Trophoblast cell (in vitro differentiated cells and primary cell): ENCODE measurements around the gene ASIC1.

Experiments used
- DNase-seq, 2 donors: peaks; one replicate each; pipeline ENCODE4 v3.0.0-alpha.2; 2016
- H2AFZ ChIP-seq: 2 replicates; pipeline ENCODE4 v1.6.1; 2013; ENCODE audit warnings: low read length, moderate library complexity, mild to moderate bottlenecking; ENCODE audit not compliant: insufficient read depth, poor library complexity
- H2AK5ac ChIP-seq: 2 replicates; pipeline ENCODE4 v1.6.1; 2013; ENCODE audit warnings: mild to moderate bottlenecking, low read length
- H2BK120ac ChIP-seq: 2 replicates; pipeline ENCODE4 v1.6.1; 2013; ENCODE audit warnings: low read length, mild to moderate bottlenecking, moderate library complexity; ENCODE audit not compliant: insufficient read depth, poor library complexity
- H2BK12ac ChIP-seq: 2 replicates; pipeline ENCODE4 v1.6.1; 2013; ENCODE audit warnings: mild to moderate bottlenecking, low read length, moderate library complexity
- H2BK5ac ChIP-seq: 2 replicates; pipeline ENCODE4 v1.6.1; 2013; ENCODE audit warnings: low read length, low read depth, moderate library complexity, mild to moderate bottlenecking; ENCODE audit not compliant: poor library complexity
- H3K14ac ChIP-seq: 2 replicates; pipeline ENCODE4 v1.6.1; 2013; ENCODE audit warnings: mild to moderate bottlenecking, low read length
- H3K18ac ChIP-seq: 2 replicates; pipeline ENCODE4 v1.6.1; 2013; ENCODE audit warnings: mild to moderate bottlenecking, low read length
- H3K23ac ChIP-seq: 2 replicates; pipeline ENCODE4 v1.6.1; 2013; ENCODE audit warnings: low read length
- H3K27ac ChIP-seq: 2 replicates; pipeline ENCODE4 v1.5.1; 2013; ENCODE audit warnings: low read depth, mild to moderate bottlenecking, inconsistent platforms, low read length, moderate library complexity
- H3K27me3 ChIP-seq: 2 replicates; pipeline ENCODE4 v1.6.1; 2013; ENCODE audit warnings: inconsistent platforms, mild to moderate bottlenecking, low read length, moderate library complexity; ENCODE audit not compliant: insufficient read depth
- H3K36me3 ChIP-seq, 2 experiments: 1 replicate in 1 of 2; 2 replicates in 1 of 2; pipeline ENCODE4 v1.6.1; 2013; ENCODE audit warnings: low read length in 2 of 2, mild to moderate bottlenecking in 2 of 2, moderate library complexity in 1 of 2; ENCODE audit not compliant: insufficient read depth in 2 of 2, control insufficient read depth in 1 of 2
- H3K4ac ChIP-seq: 2 replicates; pipeline ENCODE4 v1.6.1; 2013; ENCODE audit warnings: low read depth, mild to moderate bottlenecking, low read length, moderate library complexity
- H3K4me1 ChIP-seq, 2 experiments: 1 replicate in 1 of 2; 2 replicates in 1 of 2; pipeline ENCODE4 v1.6.1; 2013; ENCODE audit warnings: low read length in 2 of 2, mild to moderate bottlenecking in 2 of 2, moderate library complexity in 1 of 2; ENCODE audit not compliant: insufficient read depth in 2 of 2, control insufficient read depth in 1 of 2
- H3K4me2 ChIP-seq: 2 replicates; pipeline ENCODE4 v1.6.1; 2013; ENCODE audit warnings: inconsistent platforms, mild to moderate bottlenecking, low read length, moderate library complexity
- H3K4me3 ChIP-seq: 2 replicates; pipeline ENCODE4 v1.5.1; 2013; ENCODE audit warnings: mild to moderate bottlenecking, low read depth, low read length, inconsistent platforms
- H3K79me1 ChIP-seq: one replicate; pipeline ENCODE4 v1.6.1; 2013; ENCODE audit warnings: low read length
- H3K79me2 ChIP-seq: 2 replicates; pipeline ENCODE4 v1.6.1; 2013; ENCODE audit warnings: low read length, mild to moderate bottlenecking; ENCODE audit not compliant: control insufficient read depth, insufficient read depth, poor library complexity
- H3K9ac ChIP-seq: 2 replicates; pipeline ENCODE4 v1.6.1; 2013; ENCODE audit warnings: mild to moderate bottlenecking, low read length
- H3K9me3 ChIP-seq: 2 replicates; pipeline ENCODE4 v1.6.1; 2013; ENCODE audit warnings: low read depth, mild to moderate bottlenecking, control low read depth, inconsistent platforms, low read length; ENCODE audit not compliant: insufficient read depth
- H4K12ac ChIP-seq: 2 replicates; pipeline ENCODE4 v1.6.1; 2013; ENCODE audit warnings: low read depth, mild to moderate bottlenecking, low read length, moderate library complexity
- H4K8ac ChIP-seq: 2 replicates; pipeline ENCODE4 v1.6.1; 2013; ENCODE audit warnings: low read depth, mild to moderate bottlenecking, low read length, moderate library complexity
- H4K91ac ChIP-seq: one replicate; pipeline ENCODE4 v1.6.1; 2013; ENCODE audit warnings: low read depth, mild to moderate bottlenecking, low read length, moderate library complexity
- WGBS: extraction: QIAGEN DNeasy Blood & Tissue Kit; methylation state at CpG from one replicate; pipeline ENCODE4 v1.1.7; 2013; ENCODE audit warnings: missing lambda C conversion rate; ENCODE audit not compliant: insufficient read length, insufficient coverage; ENCODE audit errors: extremely low coverage; 5-methylcytosine and 5-hydroxymethylcytosine counted together

ASIC1 gene

DNA sequence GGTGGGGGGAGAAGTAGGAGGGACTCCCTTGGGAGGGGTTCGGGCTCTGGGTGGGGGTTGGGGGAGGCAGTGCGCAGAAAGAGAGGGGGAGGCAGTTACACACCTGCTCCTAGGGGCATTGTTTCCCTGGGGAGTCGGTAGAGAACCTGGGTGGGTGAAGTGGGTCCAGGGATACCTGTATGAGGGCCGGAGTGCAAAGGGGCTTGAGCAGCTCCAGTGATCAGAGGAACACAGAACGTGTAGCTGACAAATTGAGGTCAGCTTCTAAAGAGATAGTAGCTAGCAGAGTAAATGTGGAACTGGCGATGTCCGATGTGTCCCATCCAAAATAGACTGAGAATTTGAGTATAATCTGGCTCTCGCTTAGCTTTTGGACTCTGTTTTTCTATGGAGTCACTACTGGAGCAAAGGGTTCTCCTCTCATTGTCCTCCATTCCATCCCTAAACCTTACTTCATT lies 28.2 kb downstream of the ASIC1 start:
- peak in 1 of 2 donors; percentile 5 for DNase-seq
- Histone ChIP-seq H4K8ac (peak overlapping the region; percentile 36), H3K18ac (no peak overlapping the region), H3K36me3 (peaks cover 14 to 34% of the 10 kb centered on the region in 2 experiments), H3K4ac (peak overlapping the region; percentile 57), H3K14ac (no peak overlapping the region), H4K91ac (no peak overlapping the region), H3K27ac (peak overlapping the region; percentile 14), H2AFZ (no peak overlapping the region), H2BK12ac (no peak overlapping the region), H2AK5ac (no peak overlapping the region), H3K9me3 (peaks cover 2% of the 10 kb centered on the region), H3K4me3 (peak overlapping the region; percentile 85), H3K4me2 (peak overlapping the region; percentile 80), H3K4me1 (peaks cover 2 to 6% of the 10 kb centered on the region in 2 experiments), H2BK5ac (no peak overlapping the region), H3K23ac (no peak overlapping the region), H3K9ac (peak overlapping the region; percentile 85), H3K27me3 (no peaks in the 10 kb centered on the region), H4K12ac (peak overlapping the region; percentile 72), H3K79me2 (no peaks in the 10 kb centered on the region), H2BK120ac (no peak overlapping the region), H3K79me1 (peaks cover 2% of the 10 kb centered on the region)
- WGBS, result no CpG with 5 or more reads among the region's 8 CpGs

DNA sequence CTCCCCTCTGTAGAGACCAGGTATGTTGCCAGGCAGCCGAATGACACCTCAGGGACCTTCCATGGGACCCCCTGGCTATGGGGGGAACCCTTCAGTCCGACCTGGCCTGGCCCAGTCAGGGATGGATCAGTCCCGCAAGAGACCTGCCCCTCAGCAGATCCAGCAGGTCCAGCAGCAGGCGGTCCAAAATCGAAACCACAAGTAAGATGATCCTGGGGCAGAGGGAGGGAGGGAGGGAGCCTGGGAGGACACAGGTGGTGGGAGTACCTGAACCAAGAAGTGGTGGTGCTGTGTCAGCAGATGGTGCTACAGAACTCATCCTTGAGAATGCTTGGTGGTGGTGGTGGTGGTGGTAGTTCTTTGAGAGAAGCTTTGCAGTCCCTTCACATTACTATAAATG lies 28.8 kb downstream of the ASIC1 start:
- Histone ChIP-seq H3K79me2 (no peaks in the 10 kb centered on the region), H3K27me3 (no peaks in the 10 kb centered on the region), H3K4ac (peak overlapping the region; percentile 11), H2BK120ac (no peak overlapping the region), H3K27ac (no peak overlapping the region), H3K79me1 (peaks cover 2% of the 10 kb centered on the region), H2AFZ (no peak overlapping the region), H3K23ac (no peak overlapping the region), H2BK12ac (no peak overlapping the region), H3K9me3 (no peaks in the 10 kb centered on the region), H4K8ac (no peak overlapping the region), H3K4me3 (no peak overlapping the region), H3K18ac (no peak overlapping the region), H3K36me3 (peaks cover 17 to 38% of the 10 kb centered on the region in 2 experiments), H3K4me2 (peak overlapping the region; percentile 80), H3K4me1 (peaks cover 2 to 6% of the 10 kb centered on the region in 2 experiments), H3K9ac (no peak overlapping the region), H2AK5ac (peak overlapping the region; percentile 57), H4K12ac (no peak overlapping the region), H3K14ac (no peak overlapping the region), H4K91ac (no peak overlapping the region), H2BK5ac (no peak overlapping the region)
- no CpG with 5 or more reads among the region's 5 CpGs for WGBS
- no peak for DNase-seq

DNA sequence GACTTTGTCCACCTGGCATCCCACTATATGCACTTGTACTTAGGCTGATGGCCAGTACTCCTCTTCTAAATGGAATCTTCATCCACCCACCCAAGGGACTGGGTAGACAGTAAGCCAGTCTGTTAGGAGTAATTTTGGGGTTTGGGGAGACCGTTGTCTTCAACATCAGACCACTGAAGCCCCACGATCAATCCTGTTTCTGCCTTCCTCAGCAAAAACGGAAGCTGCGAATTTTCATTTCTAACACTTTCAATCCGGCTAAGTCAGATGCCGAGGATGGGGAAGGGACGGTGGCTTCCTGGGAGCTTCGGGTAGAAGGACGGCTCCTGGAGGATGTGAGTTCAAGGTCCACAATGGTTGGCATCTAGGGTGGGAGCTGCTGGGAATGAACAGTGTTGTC lies 29.8 kb downstream of the ASIC1 start:
- H4K91ac ChIP-seq, result no peak overlapping the region
- no peak overlapping the region for H4K12ac ChIP-seq
- H3K4me1 ChIP-seq, result peaks cover 2 to 6% of the 10 kb centered on the region in 2 experiments
- H3K36me3 ChIP-seq, result peaks cover 24 to 45% of the 10 kb centered on the region in 2 experiments
- H3K27me3 ChIP-seq, result no peaks in the 10 kb centered on the region
- no peak overlapping the region for H3K4me3 ChIP-seq
- H3K9ac ChIP-seq, result no peak overlapping the region
- H3K18ac ChIP-seq, result no peak overlapping the region
- no peak overlapping the region for H2AK5ac ChIP-seq
- no peak overlapping the region for H3K14ac ChIP-seq
- no peak for DNase-seq
- H4K8ac ChIP-seq, result no peak overlapping the region
- H2AFZ ChIP-seq, result no peak overlapping the region
- no peaks in the 10 kb centered on the region for H3K79me2 ChIP-seq
- no peak overlapping the region for H2BK12ac ChIP-seq
- no peak overlapping the region for H3K4me2 ChIP-seq
- no peak overlapping the region for H2BK5ac ChIP-seq
- no peak overlapping the region for H2BK120ac ChIP-seq
- WGBS, result no CpG with 5 or more reads among the region's 9 CpGs
- H3K79me1 ChIP-seq, result peaks cover 2% of the 10 kb centered on the region
- H3K27ac ChIP-seq, result no peak overlapping the region
- H3K4ac ChIP-seq, result no peak overlapping the region
- H3K23ac ChIP-seq, result no peak overlapping the region
- H3K9me3 ChIP-seq, result no peaks in the 10 kb centered on the region

DNA sequence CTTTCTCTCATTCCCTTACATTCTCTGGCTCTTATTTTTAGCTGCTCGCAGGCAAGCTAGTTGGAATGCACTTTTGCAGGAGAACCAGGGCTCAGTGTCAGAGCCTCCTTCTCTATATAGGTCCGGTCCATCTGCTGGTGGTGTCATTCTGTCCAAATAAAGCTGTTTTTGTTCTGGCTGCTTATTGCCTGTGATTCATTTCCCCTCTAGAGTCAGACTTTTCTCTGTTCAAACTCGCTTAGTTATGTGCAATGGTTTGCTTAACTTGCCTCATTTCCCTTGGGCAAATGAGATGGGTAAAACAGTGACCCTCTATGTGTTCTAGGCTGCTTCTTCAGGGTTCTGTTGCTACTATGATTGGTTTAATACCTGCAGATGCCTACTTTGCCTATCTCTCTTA lies 30.6 kb downstream of the ASIC1 start:
- Histone ChIP-seq H3K9me3 (no peaks in the 10 kb centered on the region), H3K9ac (no peak overlapping the region), H3K4me2 (no peak overlapping the region), H3K4ac (no peak overlapping the region), H2AK5ac (no peak overlapping the region), H2BK5ac (no peak overlapping the region), H3K36me3 (peaks cover 29 to 48% of the 10 kb centered on the region in 2 experiments), H2AFZ (no peak overlapping the region), H4K12ac (no peak overlapping the region), H3K79me1 (peaks cover 2% of the 10 kb centered on the region), H2BK120ac (no peak overlapping the region), H3K18ac (no peak overlapping the region), H3K4me3 (no peak overlapping the region), H4K91ac (no peak overlapping the region), H3K27ac (no peak overlapping the region), H3K27me3 (no peaks in the 10 kb centered on the region), H2BK12ac (no peak overlapping the region), H3K23ac (no peak overlapping the region), H3K79me2 (no peaks in the 10 kb centered on the region), H3K14ac (no peak overlapping the region), H3K4me1 (peaks cover 2 to 6% of the 10 kb centered on the region in 2 experiments), H4K8ac (no peak overlapping the region)
- no peak for DNase-seq
- WGBS, result no CpG with 5 or more reads among the region's 3 CpGs
